ENCODE results near the gene UTP14A. TPM values are rescaled to one million over a fixed set of nuclear protein-coding genes. Genes with fewer than 3 reads are reported as not detected.

The UTP14A gene
- total and polyA plus RNA-seq, 2 experiments from 2014 or later: 4.7 to 11.8 TPM

DNA sequence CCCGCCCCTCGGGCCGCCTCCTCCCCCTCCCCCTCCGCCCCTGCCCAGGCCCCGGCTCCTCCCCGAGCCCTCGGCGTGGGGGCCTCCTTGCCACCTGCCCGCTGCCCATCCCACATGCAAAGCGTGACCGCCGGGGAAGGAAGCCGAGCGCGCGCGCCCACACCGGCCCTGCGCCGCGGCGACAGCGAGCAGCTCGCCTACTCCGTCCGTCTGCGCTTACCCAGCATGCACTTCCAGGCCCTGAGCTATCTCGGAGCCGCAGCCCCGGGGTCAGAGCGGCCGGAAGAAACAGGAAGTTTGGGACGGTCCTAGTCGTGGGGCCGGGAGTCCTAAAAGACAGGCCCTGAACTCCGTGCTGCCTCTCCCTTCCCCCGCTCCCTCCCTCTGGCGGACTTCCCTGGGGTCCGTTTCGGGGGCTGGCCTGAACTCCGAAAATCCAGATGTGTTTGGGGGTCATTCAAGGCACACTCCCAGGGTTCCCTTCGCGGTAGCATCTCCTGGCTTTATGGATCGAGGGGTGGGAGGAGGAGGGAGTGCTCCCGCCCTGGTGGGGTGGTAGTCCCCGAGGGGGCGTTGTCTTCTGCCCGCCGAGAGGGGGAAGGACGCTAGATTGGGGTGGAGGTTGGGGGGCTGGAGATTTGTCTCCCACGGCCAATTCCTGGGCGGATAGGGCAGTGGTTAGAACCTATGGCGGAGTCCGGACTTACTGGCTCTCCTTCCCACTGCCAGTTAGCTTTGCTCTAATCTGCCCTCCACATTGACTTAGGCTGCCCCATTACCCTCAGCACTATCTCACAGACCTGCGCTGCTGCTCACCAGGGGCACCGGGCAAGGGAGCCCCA lies 51.5 kb downstream of the UTP14A start:
- DNase-seq (ENCODE audit: low read depth in 1 of 2, low spot score in 1 of 2): peak; percentile 60 to 65
- no peaks in the 10 kb centered on the region for H3K9me3 ChIP-seq (ENCODE audit: low read depth)
- H3K4me3 ChIP-seq: peak overlapping the region; percentile 19
- no peaks in the 10 kb centered on the region for H3K36me3 ChIP-seq
- TF ChIP-seq, protein P1, sequence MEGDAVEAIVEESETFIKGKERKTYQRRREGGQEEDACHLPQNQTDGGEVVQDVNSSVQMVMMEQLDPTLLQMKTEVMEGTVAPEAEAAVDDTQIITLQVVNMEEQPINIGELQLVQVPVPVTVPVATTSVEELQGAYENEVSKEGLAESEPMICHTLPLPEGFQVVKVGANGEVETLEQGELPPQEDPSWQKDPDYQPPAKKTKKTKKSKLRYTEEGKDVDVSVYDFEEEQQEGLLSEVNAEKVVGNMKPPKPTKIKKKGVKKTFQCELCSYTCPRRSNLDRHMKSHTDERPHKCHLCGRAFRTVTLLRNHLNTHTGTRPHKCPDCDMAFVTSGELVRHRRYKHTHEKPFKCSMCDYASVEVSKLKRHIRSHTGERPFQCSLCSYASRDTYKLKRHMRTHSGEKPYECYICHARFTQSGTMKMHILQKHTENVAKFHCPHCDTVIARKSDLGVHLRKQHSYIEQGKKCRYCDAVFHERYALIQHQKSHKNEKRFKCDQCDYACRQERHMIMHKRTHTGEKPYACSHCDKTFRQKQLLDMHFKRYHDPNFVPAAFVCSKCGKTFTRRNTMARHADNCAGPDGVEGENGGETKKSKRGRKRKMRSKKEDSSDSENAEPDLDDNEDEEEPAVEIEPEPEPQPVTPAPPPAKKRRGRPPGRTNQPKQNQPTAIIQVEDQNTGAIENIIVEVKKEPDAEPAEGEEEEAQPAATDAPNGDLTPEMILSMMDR (IDR thresholded peaks at IDR 0.05; ENCODE audit: low read depth, low read length): no peak
- peaks cover 3% of the 10 kb centered on the region for H3K4me1 ChIP-seq (ENCODE audit: low read depth)
- H3K27ac ChIP-seq: no peak overlapping the region
- peaks cover 15% of the 10 kb centered on the region for H3K27me3 ChIP-seq

DNA sequence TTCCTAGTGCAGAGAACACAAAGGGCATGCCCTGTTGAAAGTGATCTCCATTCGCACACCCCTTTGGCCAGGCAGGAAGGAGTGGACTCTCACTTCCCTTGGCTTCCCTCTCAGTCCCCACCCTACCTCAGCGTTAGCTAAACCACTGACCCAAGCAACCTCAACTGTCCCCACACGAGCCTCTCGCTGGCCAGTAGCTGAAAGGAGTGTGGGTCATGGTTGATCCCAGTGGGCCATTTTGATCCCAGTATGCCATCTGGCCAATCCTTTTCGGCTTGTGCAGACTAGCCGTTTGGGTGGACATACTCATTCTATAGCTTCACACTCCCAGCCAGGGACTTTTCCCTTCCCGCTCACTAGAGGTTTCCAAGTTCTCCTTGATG lies 52.1 kb downstream of the UTP14A start:
- no peak overlapping the region for H3K27ac ChIP-seq
- peaks cover 15% of the 10 kb centered on the region for H3K27me3 ChIP-seq
- H3K36me3 ChIP-seq: no peaks in the 10 kb centered on the region
- H3K4me1 ChIP-seq (ENCODE audit: low read depth): no peaks in the 10 kb centered on the region
- TF ChIP-seq, protein P1 (IDR thresholded peaks at IDR 0.05; ENCODE audit: low read depth, low read length): no peak
- no peak overlapping the region for H3K4me3 ChIP-seq
- DNase-seq (ENCODE audit: low read depth in 1 of 2, low spot score in 1 of 2): no peak
- no peaks in the 10 kb centered on the region for H3K9me3 ChIP-seq (ENCODE audit: low read depth)

DNA sequence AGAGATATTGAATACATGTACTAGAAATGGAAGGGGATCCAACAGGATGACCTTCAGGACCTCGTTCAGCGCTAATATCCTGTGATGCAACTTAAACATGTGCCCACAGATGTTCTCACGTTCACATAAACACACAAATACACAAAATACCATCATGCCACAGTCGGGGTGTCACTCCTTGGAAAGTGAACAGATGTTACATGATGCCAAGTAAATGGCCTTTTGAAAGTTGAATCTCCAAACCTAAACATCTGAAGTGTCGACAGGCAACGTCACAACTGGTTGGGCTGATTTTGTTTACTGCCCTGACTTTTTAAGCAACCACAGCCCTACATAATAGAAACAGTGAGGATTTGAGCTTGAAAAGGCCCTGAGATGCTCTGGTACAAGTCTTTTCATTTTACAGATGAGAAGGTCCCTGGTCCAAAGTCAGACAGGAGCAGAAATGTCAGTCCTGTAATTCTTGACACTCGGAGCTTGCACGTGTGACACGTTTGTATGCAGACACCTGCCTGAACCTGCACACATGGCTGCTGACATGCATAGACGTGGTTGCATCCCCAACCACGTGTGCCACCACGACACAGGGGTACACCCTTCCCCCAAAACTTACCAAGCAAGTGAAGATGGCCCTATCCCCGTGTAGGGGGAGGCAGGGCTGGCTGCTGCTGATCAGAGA lies 53.0 kb downstream of the UTP14A start:
- TF ChIP-seq, protein P1 (IDR thresholded peaks at IDR 0.05; ENCODE audit: low read depth, low read length): no peak
- no peaks in the 10 kb centered on the region for H3K36me3 ChIP-seq
- DNase-seq (ENCODE audit: low read depth in 1 of 2, low spot score in 1 of 2): no peak
- no peaks in the 10 kb centered on the region for H3K4me1 ChIP-seq (ENCODE audit: low read depth)
- no peak overlapping the region for H3K27ac ChIP-seq
- no peak overlapping the region for H3K4me3 ChIP-seq
- no peaks in the 10 kb centered on the region for H3K9me3 ChIP-seq (ENCODE audit: low read depth)
- peaks cover 15% of the 10 kb centered on the region for H3K27me3 ChIP-seq

DNA sequence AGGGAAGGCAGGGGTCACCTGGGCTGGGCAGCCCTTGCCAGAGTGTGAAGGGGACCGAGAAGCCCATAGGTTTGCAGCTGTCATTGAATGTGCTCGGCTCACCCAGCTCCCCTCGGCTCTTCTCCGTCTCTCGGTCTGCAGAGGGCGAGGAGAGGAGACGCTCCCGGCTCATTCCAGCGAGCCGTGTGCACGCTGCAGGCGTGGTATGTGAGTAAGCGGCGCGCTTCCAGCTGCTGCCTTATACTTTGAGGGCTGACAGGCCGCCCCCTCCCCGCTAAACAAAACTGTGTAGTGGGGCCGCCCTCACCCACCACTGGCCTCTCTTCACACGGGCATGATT lies 53.5 kb downstream of the UTP14A start:
- Histone ChIP-seq H3K4me3 (no peak overlapping the region), H3K4me1 (ENCODE audit: low read depth) (no peaks in the 10 kb centered on the region), H3K27ac (no peak overlapping the region), H3K27me3 (peaks cover 15% of the 10 kb centered on the region), H3K36me3 (no peaks in the 10 kb centered on the region), H3K9me3 (ENCODE audit: low read depth) (no peaks in the 10 kb centered on the region)
- TF ChIP-seq, protein P1 (IDR thresholded peaks at IDR 0.05; ENCODE audit: low read depth, low read length): no peak
- peak; percentile 31 to 59 for DNase-seq (ENCODE audit: low read depth in 1 of 2, low spot score in 1 of 2)

DNA sequence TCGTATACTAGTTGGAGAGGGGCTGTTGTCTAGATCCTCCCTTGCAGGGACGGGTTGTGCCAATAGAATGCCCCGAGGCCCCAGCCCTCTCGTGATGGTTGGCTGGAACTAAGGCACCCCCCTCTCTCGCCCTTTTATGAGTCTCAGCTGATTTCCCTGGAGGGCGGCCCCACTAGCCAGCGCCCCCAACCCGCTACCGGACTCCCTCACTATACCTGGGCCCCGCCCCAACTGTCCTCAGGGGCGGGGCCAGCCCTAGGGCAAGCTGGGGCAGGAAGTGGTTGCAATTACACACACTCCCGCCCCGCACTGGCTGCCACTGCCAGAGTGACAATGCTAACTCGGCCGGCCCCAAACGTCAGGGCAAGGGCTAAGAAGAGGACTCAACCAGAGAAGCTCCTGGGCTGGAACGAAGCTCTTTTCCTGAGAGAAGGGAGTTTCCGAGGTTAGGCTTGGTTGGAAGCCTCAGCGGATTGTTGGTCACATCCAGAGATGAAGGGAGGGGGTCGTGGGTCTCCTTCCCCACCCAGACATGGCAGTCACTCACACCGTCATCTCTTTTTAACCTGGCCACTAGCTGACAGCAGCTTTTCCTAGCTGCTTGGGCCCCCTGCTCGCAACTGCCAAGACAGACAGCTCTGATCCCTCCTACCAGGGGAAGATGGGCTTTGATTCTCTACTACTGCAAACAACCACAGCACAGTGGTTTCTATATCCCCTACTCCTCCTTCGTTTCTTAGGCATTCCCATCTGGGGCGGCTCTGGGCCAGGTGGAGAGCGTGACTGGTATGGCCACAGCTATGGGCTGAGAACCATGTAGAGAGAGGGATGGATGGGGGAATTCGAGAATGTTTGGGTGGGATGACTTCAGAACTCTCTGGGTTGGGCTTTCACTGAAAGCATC lies 55.5 kb downstream of the UTP14A start:
- Histone ChIP-seq H3K27me3 (peaks cover 8% of the 10 kb centered on the region), H3K4me3 (peak overlapping the region; percentile 7), H3K4me1 (ENCODE audit: low read depth) (no peaks in the 10 kb centered on the region), H3K27ac (no peak overlapping the region), H3K9me3 (ENCODE audit: low read depth) (no peaks in the 10 kb centered on the region), H3K36me3 (no peaks in the 10 kb centered on the region)
- peak in 1 of 2 donors; percentile 75 for DNase-seq (ENCODE audit: low read depth in 1 of 2, low spot score in 1 of 2)
- TF ChIP-seq, protein P1 (IDR thresholded peaks at IDR 0.05; ENCODE audit: low read depth, low read length): no peak
